HG03095 (cell line): ENCODE data around the gene C1QTNF6.
A peak's percentile ranks its signal among the peaks of the same experiment; 100 is the strongest.

Experiments
- ATAC-seq: cut with Tn5 transposase; IDR thresholded peaks from one replicate; pipeline ENCODE4 v1.9.1; 2021; ENCODE audit warnings: moderate library complexity; ENCODE audit not compliant: unreplicated experiment

The C1QTNF6 gene

GRCh38 chr22:37224757-37225420 is 36.8 kb upstream of the C1QTNF6 start:
- ATAC-seq, result no peak

- no peak for ATAC-seq
These were observed 36.0 kb upstream of the C1QTNF6 start for GRCh38 chr22:37223965-37224551.

- ATAC-seq, result no peak
These were observed 34.5 kb upstream of the C1QTNF6 start for GRCh38 chr22:37222440-37222971.

- no peak for ATAC-seq
These were observed 33.6 kb upstream of the C1QTNF6 start for GRCh38 chr22:37221424-37222333.

- ATAC-seq, result no peak
These were observed 32.5 kb upstream of the C1QTNF6 start for GRCh38 chr22:37220543-37220981.

- peak; percentile 14 for ATAC-seq
These were observed 31.5 kb upstream of the C1QTNF6 start for GRCh38 chr22:37219533-37219932.

GRCh38 chr22:37218771-37219411 is 30.8 kb upstream of the C1QTNF6 start:
- ATAC-seq, result peak; percentile 55

- no peak for ATAC-seq
These were observed 30.3 kb upstream of the C1QTNF6 start for GRCh38 chr22:37218399-37218770.

- no peak for ATAC-seq
These were observed 27.8 kb upstream of the C1QTNF6 start for GRCh38 chr22:37215890-37216289.

- no peak for ATAC-seq
These were observed 26.6 kb upstream of the C1QTNF6 start for GRCh38 chr22:37214731-37215030.

GRCh38 chr22:37213941-37214730 is 26.1 kb upstream of the C1QTNF6 start:
- ATAC-seq, result no peak

- ATAC-seq, result no peak
These were observed 25.3 kb upstream of the C1QTNF6 start for GRCh38 chr22:37213218-37213855.

- ATAC-seq, result no peak
These were observed 24.3 kb upstream of the C1QTNF6 start, which contains the start of gene SSTR3 for GRCh38 chr22:37212174-37212906. TSS of gene SSTR3 (minus strand) at chr22:37212477. CDS start at chr22:37207803, 4,674 bp downstream.

GRCh38 chr22:37211866-37212173 is 23.8 kb upstream of the C1QTNF6 start:
- ATAC-seq, result no peak

- no peak for ATAC-seq
These were observed 23.2 kb upstream of the C1QTNF6 start for GRCh38 chr22:37211075-37211865.

- ATAC-seq, result no peak
These were observed 22.2 kb upstream of the C1QTNF6 start for GRCh38 chr22:37210041-37210803.

- ATAC-seq, result no peak
These were observed 21.2 kb upstream of the C1QTNF6 start for GRCh38 chr22:37209140-37209845.
